Calu3 (cell line): ENCODE data around the gene AKR7A3. TPM values are rescaled to one million over a fixed set of nuclear protein-coding genes. Genes with fewer than 3 reads are reported as not detected.
A peak's percentile ranks its signal among the peaks of the same experiment; 100 is the strongest.
"Not testable (repeated sequence)": the region's sequence is repeated elsewhere in the genome, so short reads cannot be mapped to it uniquely, and the experiment has no call there.

Experiments used
- BruUV-seq: library from RNA; stranded (reverse); fragments of 400-500 nt; replicated peaks from 2 replicates; lab custom pipeline; 2021; lab: Mats Ljungman, UMichigan
- CTCF ChIA-PET: fragments of 300-600 bp; sonication (Branson Sonifier 250); formaldehyde crosslinking; loops from one replicate; lab custom pipeline; 2022; ENCODE audit warnings: antibody characterized with exemption; lab: Charles Lee
- DNase-seq: peaks from one replicate; pipeline ENCODE4 v3.0.0; 2022
- H3K27ac Mint-ChIP-seq: one replicate; pipeline ENCODE4 v1.8.0; 2022; ENCODE audit warnings: mixed read lengths; ENCODE audit not compliant: unreplicated experiment
- H3K27me3 Mint-ChIP-seq: one replicate; pipeline ENCODE4 v1.8.0; 2022; ENCODE audit warnings: mixed read lengths; ENCODE audit not compliant: unreplicated experiment
- H3K36me3 Mint-ChIP-seq: one replicate; pipeline ENCODE4 v1.8.0; 2022; ENCODE audit warnings: mild to moderate bottlenecking, moderate library complexity, mixed read lengths; ENCODE audit not compliant: insufficient read depth, unreplicated experiment
- H3K4me1 Mint-ChIP-seq: one replicate; pipeline ENCODE4 v1.8.0; 2022; ENCODE audit warnings: mild to moderate bottlenecking, low read depth, mixed read lengths; ENCODE audit not compliant: unreplicated experiment
- H3K4me3 Mint-ChIP-seq: one replicate; pipeline ENCODE4 v1.8.0; 2022; ENCODE audit warnings: mild to moderate bottlenecking, low read depth, moderate library complexity, mixed read lengths; ENCODE audit not compliant: unreplicated experiment
- H3K9me3 Mint-ChIP-seq: one replicate; pipeline ENCODE4 v1.8.0; 2022; ENCODE audit warnings: low read depth, mixed read lengths; ENCODE audit not compliant: unreplicated experiment
- intact Hi-C: fragments of 100-400 bp; cut with micrococcal nuclease; formaldehyde crosslinking; loops from one replicate; pipeline ENCODE4 v1.10.0; 2022; ENCODE audit not compliant: unreplicated experiment
- total RNA-seq: library from RNA; stranded (reverse); gene quantifications from 2 replicates; pipeline ENCODE4 v1.2.3, GENCODE V29; 2022
- TF ChIP-seq, protein P1 (sequence below): fragments of 200-600 bp; IDR thresholded peaks from one replicate; pipeline ENCODE4 v1.8.0; 2022; ENCODE audit warnings: antibody characterized with exemption; ENCODE audit not compliant: unreplicated experiment

Gene AKR7A3
- total RNA-seq, 1 experiment from 2014 or later = 1.7 TPM

DNA sequence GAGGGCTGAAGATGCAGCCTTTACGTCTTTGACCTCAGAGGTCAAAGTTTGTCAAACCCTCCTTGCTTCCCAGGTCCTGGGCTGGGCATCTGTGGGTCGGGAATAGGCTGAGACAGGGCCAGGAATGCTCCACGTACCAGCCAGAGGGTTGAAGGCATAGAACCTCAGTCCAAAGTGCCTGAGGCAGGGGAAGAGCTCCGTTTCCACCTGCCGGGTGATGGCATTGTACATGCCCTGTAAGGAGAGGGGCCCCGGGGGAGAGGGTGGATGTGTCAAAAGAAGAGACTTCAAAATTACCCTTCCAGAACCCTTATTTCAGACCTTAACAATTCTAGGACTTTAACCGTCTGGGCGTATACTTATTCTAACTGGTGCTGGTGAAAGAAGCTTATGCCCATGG, 3.7 kb downstream of the AKR7A3 start:
- peaks cover 22% of the 10 kb centered on the region for H3K4me1 Mint-ChIP-seq

DNA sequence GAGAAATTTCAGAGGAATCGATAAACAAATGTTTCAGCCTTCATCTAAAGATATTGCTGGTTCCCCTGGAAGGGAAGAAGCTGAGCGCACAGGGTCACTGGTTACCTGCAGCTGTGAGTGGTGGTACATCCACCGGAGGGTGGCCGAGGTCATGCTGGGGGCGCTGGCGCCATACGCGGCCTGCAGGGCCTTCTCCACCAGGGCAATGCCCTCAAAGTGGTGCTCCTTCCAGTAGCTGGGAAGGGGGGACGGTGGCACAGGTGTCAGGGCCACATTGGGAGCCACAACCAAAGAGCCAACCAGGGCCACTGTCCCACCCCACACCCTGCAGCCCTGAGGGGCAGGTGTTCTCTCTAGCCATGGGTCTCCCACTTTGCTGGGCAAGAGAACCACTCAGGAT, 4.7 kb downstream of the AKR7A3 start:
- H3K9me3 Mint-ChIP-seq = no peaks in the 10 kb centered on the region
- no TSS peak for BruUV-seq
- no peaks in the 10 kb centered on the region for H3K27me3 Mint-ChIP-seq
- peaks cover 14% of the 10 kb centered on the region for H3K4me1 Mint-ChIP-seq
- TF ChIP-seq, protein P1, sequence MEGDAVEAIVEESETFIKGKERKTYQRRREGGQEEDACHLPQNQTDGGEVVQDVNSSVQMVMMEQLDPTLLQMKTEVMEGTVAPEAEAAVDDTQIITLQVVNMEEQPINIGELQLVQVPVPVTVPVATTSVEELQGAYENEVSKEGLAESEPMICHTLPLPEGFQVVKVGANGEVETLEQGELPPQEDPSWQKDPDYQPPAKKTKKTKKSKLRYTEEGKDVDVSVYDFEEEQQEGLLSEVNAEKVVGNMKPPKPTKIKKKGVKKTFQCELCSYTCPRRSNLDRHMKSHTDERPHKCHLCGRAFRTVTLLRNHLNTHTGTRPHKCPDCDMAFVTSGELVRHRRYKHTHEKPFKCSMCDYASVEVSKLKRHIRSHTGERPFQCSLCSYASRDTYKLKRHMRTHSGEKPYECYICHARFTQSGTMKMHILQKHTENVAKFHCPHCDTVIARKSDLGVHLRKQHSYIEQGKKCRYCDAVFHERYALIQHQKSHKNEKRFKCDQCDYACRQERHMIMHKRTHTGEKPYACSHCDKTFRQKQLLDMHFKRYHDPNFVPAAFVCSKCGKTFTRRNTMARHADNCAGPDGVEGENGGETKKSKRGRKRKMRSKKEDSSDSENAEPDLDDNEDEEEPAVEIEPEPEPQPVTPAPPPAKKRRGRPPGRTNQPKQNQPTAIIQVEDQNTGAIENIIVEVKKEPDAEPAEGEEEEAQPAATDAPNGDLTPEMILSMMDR = no peak
- intact Hi-C loops = no loop called here
- H3K4me3 Mint-ChIP-seq = no peak overlapping the region
- CTCF ChIA-PET = interaction anchor here (0.7 kb wide), 1 partner anchor 153 kb away, joined by 3 read pairs; no protein-coding TSS in a partner anchor
- no peak for DNase-seq
- peaks cover 6% of the 10 kb centered on the region for H3K36me3 Mint-ChIP-seq
- H3K27ac Mint-ChIP-seq = no peak overlapping the region

More for the DNA sequence above, 3.7 kb downstream of the AKR7A3 start:
- no peak for DNase-seq
- H3K27ac Mint-ChIP-seq = no peak overlapping the region
- intact Hi-C loops = no loop called here
- no TSS peak for BruUV-seq
- H3K9me3 Mint-ChIP-seq = no peaks in the 10 kb centered on the region
- peaks cover 6% of the 10 kb centered on the region for H3K36me3 Mint-ChIP-seq
- no peaks in the 10 kb centered on the region for H3K27me3 Mint-ChIP-seq
- TF ChIP-seq, protein P1 = no peak
- H3K4me3 Mint-ChIP-seq = no peak overlapping the region
- CTCF ChIA-PET = no interaction called here

DNA sequence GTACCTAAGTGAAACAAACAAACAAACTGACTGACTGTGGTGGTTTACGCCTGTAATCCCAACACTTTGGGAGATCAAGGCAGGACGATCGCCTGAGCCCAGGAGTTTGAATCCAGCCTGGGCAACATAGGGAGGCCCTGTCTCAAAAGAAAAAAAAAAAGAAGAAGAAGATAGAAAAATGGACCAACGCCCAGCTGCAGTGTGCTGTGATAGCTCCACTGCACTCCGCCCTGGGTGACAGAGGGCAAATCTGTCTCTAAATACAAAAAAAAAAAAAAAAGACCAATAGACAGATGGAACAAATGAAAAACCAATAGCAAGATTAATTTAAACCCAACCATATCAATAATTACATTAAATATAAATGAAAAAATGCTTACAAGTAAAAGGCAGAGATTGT, 13.9 kb downstream of the AKR7A3 start:
- no TSS peak for BruUV-seq
- CTCF ChIA-PET = no interaction called here
- H3K27me3 Mint-ChIP-seq = no peaks in the 10 kb centered on the region
- H3K9me3 Mint-ChIP-seq = no peaks in the 10 kb centered on the region
- TF ChIP-seq, protein P1 = no peak
- no peak for DNase-seq
- intact Hi-C loops = no loop called here
- H3K36me3 Mint-ChIP-seq = peaks cover 14% of the 10 kb centered on the region
- H3K4me3 Mint-ChIP-seq = peak overlapping the region; percentile 76
- H3K27ac Mint-ChIP-seq = no peak overlapping the region
- peaks cover 16% of the 10 kb centered on the region for H3K4me1 Mint-ChIP-seq

DNA sequence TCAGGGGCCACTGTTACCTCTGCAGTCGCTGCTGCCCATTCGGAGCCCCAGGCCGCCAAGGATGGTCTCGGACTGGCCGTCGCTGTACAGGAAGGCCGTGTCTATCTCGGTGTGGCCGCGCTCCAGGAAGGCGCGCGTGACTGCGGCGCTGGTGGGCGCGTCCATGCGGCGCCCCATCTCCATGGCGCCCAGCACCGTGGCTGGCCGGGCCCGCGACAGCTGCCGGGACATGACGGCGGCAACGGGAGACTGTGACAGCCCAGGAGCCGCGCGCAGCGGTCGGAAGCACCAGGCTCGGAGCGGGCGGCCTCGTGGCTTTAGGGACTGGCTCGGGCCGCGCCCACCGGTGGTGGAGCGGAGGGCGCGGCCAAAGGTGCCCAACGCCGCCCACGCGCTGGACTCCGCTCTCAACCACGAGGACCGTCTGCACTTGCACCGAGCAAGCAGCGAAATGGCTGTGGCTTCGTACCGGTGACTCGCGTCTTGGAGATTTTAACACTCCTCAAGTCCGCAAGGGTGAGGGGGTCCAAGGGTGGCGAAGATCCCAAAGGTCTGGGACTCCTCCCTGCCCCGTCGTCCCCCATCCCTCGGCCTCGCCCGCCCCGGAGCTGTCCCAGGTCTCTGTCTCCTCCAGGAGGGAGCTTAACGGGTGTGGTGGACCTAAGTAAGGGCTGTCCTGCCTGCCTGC, 14.6 kb downstream of the AKR7A3 start:
- CTCF ChIA-PET, H3K9me3 Mint-ChIP-seq, BruUV-seq, DNase-seq, H3K27me3 Mint-ChIP-seq, intact Hi-C loops: not testable (repeated sequence)
- peak overlapping the region; percentile 32 for H3K27ac Mint-ChIP-seq
- H3K36me3 Mint-ChIP-seq = peaks cover 14% of the 10 kb centered on the region
- H3K4me3 Mint-ChIP-seq = peak overlapping the region; percentile 76
- H3K4me1 Mint-ChIP-seq = peaks cover 16% of the 10 kb centered on the region
